OCI-M2 (cell line): ENCODE measurements around the gene JAG2.

Experiments used
- DNase-seq: peaks from one replicate; lab custom pipeline; 2025; ENCODE audit not compliant: unreplicated experiment; lab: John Stamatoyannopoulos, UW

JAG2 gene

GRCh38 chr14:105151838-105152793 lies 16.5 kb downstream of the JAG2 start:
- DNase-seq, result no peak

- DNase-seq, result no peak
These were observed 17.3 kb downstream of the JAG2 start for GRCh38 chr14:105151084-105151837.

- DNase-seq, result no peak
These were observed 18.1 kb downstream of the JAG2 start for GRCh38 chr14:105150368-105151083.

GRCh38 chr14:105150026-105150367 lies 18.6 kb downstream of the JAG2 start:
- DNase-seq, result no peak

GRCh38 chr14:105149146-105149781 lies 19.3 kb downstream of the JAG2 start:
- DNase-seq, result no peak

GRCh38 chr14:105148604-105149145 lies 19.9 kb downstream of the JAG2 start:
- no peak for DNase-seq

GRCh38 chr14:105147671-105148603 lies 20.6 kb downstream of the JAG2 start:
- DNase-seq, result no peak

GRCh38 chr14:105146976-105147635 lies 21.5 kb downstream of the JAG2 start:
- DNase-seq, result no peak

- no peak for DNase-seq
These were observed 22.2 kb downstream of the JAG2 start for GRCh38 chr14:105146181-105146975.

- DNase-seq, result no peak
These were observed 23.0 kb downstream of the JAG2 start for GRCh38 chr14:105145381-105146180.

GRCh38 chr14:105144666-105145380 lies 23.8 kb downstream of the JAG2 start:
- DNase-seq, result no peak

- DNase-seq, result no peak
These were observed 24.4 kb downstream of the JAG2 start for GRCh38 chr14:105144026-105144665.

GRCh38 chr14:105143451-105144025 lies 25.0 kb downstream of the JAG2 start:
- DNase-seq, result no peak

GRCh38 chr14:105142651-105143450 lies 25.7 kb downstream of the JAG2 start:
- DNase-seq, result no peak
